ENCODE data around the gene AGBL1.

Gene AGBL1

GRCh38 chr15:86316216-86316615 is 236.5 kb downstream of the AGBL1 start:
- no peaks in the 10 kb centered on the region for H3K27me3 ChIP-seq (ENCODE audit: low read length)
- H3K4me2 ChIP-seq (ENCODE audit: low read depth, low read length, poor library complexity, severe bottlenecking) = no peak overlapping the region
- no peaks in the 10 kb centered on the region for H3K79me2 ChIP-seq (ENCODE audit: insufficient read depth, low read length)
- no peaks in the 10 kb centered on the region for H3K9me3 ChIP-seq (ENCODE audit: insufficient read depth, low read length)
- no peaks in the 10 kb centered on the region for H3F3A ChIP-seq (ENCODE audit: insufficient read depth)
- no peaks in the 10 kb centered on the region for H4K20me1 ChIP-seq (ENCODE audit: low read depth, low read length)
- H3K36me3 ChIP-seq (ENCODE audit: low read length) = no peaks in the 10 kb centered on the region
- TF ChIP-seq CTCF (IDR thresholded peaks at IDR 0.05; ENCODE audit: insufficient read depth, low read length, poor library complexity, severe bottlenecking) = no peak
- no peak for TF ChIP-seq EZH2phosphoT487 (conservative IDR thresholded peaks at IDR 0.05; ENCODE audit: low read length)
- H3K9ac ChIP-seq (ENCODE audit: low read length) = no peak overlapping the region
- no peak overlapping the region for H2AFZ ChIP-seq (ENCODE audit: low read depth, low read length, severe bottlenecking)
- H3K27ac ChIP-seq (ENCODE audit: low read depth, low read length) = no peak overlapping the region
- no peak overlapping the region for H3K4me3 ChIP-seq (ENCODE audit: insufficient read depth, low read length, poor library complexity, severe bottlenecking)
- no peaks in the 10 kb centered on the region for H3K9me2 ChIP-seq (replicated peaks; ENCODE audit: insufficient read depth, low read length)

GRCh38 chr15:86316726-86317383 is 237.2 kb downstream of the AGBL1 start:
- no peak overlapping the region for H3K9ac ChIP-seq (ENCODE audit: low read length)

GRCh38 chr15:86317384-86317740 is 237.7 kb downstream of the AGBL1 start:
- TF ChIP-seq CTCF (IDR thresholded peaks at IDR 0.05; ENCODE audit: insufficient read depth, low read length, poor library complexity, severe bottlenecking) (no peak), EZH2phosphoT487 (conservative IDR thresholded peaks at IDR 0.05; ENCODE audit: low read length) (no peak)

More at GRCh38 chr15:86316726-86317383, 237.2 kb downstream of the AGBL1 start:
- Histone ChIP-seq H3K9me3 (ENCODE audit: insufficient read depth, low read length) (no peaks in the 10 kb centered on the region), H4K20me1 (ENCODE audit: low read depth, low read length) (no peaks in the 10 kb centered on the region), H3K79me2 (ENCODE audit: insufficient read depth, low read length) (no peaks in the 10 kb centered on the region), H3K36me3 (ENCODE audit: low read length) (no peaks in the 10 kb centered on the region), H3K27ac (ENCODE audit: low read depth, low read length) (no peak overlapping the region), H3K4me2 (ENCODE audit: low read depth, low read length, poor library complexity, severe bottlenecking) (no peak overlapping the region), H3K4me3 (ENCODE audit: insufficient read depth, low read length, poor library complexity, severe bottlenecking) (no peak overlapping the region), H3K27me3 (ENCODE audit: low read length) (no peaks in the 10 kb centered on the region), H3K9me2 (replicated peaks; ENCODE audit: insufficient read depth, low read length) (no peaks in the 10 kb centered on the region), H2AFZ (ENCODE audit: low read depth, low read length, severe bottlenecking) (no peak overlapping the region), H3F3A (ENCODE audit: insufficient read depth) (no peaks in the 10 kb centered on the region)
- TF ChIP-seq EZH2phosphoT487 (conservative IDR thresholded peaks at IDR 0.05; ENCODE audit: low read length) = no peak
- no peak for TF ChIP-seq CTCF (IDR thresholded peaks at IDR 0.05; ENCODE audit: insufficient read depth, low read length, poor library complexity, severe bottlenecking)

More at GRCh38 chr15:86317384-86317740, 237.7 kb downstream of the AGBL1 start:
- Histone ChIP-seq H2AFZ (ENCODE audit: low read depth, low read length, severe bottlenecking) (no peak overlapping the region), H3K9me3 (ENCODE audit: insufficient read depth, low read length) (no peaks in the 10 kb centered on the region), H3K27ac (ENCODE audit: low read depth, low read length) (no peak overlapping the region), H3F3A (ENCODE audit: insufficient read depth) (no peaks in the 10 kb centered on the region), H3K9ac (ENCODE audit: low read length) (no peak overlapping the region), H3K4me3 (ENCODE audit: insufficient read depth, low read length, poor library complexity, severe bottlenecking) (no peak overlapping the region), H3K79me2 (ENCODE audit: insufficient read depth, low read length) (no peaks in the 10 kb centered on the region), H3K4me2 (ENCODE audit: low read depth, low read length, poor library complexity, severe bottlenecking) (no peak overlapping the region), H3K36me3 (ENCODE audit: low read length) (no peaks in the 10 kb centered on the region), H3K27me3 (ENCODE audit: low read length) (no peaks in the 10 kb centered on the region), H3K9me2 (replicated peaks; ENCODE audit: insufficient read depth, low read length) (no peaks in the 10 kb centered on the region), H4K20me1 (ENCODE audit: low read depth, low read length) (no peaks in the 10 kb centered on the region)

Measured in SU-DHL-6 (cell line).